Measurements from ENCODE around the gene RNFT2.

DNA sequence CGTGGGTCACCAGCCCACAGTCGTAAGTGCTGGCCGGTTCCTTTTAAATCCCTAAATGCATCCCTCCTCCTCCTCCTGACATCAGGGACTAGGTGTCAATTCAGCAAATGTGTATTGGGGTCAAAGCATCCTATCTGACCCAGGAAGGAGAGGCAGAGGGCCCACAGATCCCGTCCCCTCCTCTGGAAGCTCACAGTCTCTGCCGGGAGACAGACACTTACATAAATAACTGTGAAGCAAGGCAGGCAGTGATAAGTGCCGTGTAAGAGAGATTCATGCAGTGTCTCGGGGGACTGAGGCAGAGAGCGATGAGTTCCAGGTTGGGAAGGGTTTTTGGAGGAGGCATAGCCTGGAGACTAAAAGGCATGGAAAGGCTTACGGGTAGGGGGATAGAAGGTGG is 99.0 kb downstream of the RNFT2 start:
- TF ChIP-seq WT1 (tag by site-specific recombination; IDR thresholded peaks at IDR 0.05), result no peak
- no peak for TF ChIP-seq MZF1 (tag by site-specific recombination; IDR thresholded peaks at IDR 0.05; ENCODE audit: borderline replicate concordance)
- TF ChIP-seq GLI4 (tag by site-specific recombination; IDR thresholded peaks at IDR 0.05), result no peak
- no peak for TF ChIP-seq ZNF510 (tag by site-specific recombination; IDR thresholded peaks at IDR 0.05; ENCODE audit: insufficient replicate concordance)
- TF ChIP-seq, protein P1, sequence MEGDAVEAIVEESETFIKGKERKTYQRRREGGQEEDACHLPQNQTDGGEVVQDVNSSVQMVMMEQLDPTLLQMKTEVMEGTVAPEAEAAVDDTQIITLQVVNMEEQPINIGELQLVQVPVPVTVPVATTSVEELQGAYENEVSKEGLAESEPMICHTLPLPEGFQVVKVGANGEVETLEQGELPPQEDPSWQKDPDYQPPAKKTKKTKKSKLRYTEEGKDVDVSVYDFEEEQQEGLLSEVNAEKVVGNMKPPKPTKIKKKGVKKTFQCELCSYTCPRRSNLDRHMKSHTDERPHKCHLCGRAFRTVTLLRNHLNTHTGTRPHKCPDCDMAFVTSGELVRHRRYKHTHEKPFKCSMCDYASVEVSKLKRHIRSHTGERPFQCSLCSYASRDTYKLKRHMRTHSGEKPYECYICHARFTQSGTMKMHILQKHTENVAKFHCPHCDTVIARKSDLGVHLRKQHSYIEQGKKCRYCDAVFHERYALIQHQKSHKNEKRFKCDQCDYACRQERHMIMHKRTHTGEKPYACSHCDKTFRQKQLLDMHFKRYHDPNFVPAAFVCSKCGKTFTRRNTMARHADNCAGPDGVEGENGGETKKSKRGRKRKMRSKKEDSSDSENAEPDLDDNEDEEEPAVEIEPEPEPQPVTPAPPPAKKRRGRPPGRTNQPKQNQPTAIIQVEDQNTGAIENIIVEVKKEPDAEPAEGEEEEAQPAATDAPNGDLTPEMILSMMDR (tag by site-specific recombination; IDR thresholded peaks at IDR 0.05), result no peak
- TF ChIP-seq, protein P2, sequence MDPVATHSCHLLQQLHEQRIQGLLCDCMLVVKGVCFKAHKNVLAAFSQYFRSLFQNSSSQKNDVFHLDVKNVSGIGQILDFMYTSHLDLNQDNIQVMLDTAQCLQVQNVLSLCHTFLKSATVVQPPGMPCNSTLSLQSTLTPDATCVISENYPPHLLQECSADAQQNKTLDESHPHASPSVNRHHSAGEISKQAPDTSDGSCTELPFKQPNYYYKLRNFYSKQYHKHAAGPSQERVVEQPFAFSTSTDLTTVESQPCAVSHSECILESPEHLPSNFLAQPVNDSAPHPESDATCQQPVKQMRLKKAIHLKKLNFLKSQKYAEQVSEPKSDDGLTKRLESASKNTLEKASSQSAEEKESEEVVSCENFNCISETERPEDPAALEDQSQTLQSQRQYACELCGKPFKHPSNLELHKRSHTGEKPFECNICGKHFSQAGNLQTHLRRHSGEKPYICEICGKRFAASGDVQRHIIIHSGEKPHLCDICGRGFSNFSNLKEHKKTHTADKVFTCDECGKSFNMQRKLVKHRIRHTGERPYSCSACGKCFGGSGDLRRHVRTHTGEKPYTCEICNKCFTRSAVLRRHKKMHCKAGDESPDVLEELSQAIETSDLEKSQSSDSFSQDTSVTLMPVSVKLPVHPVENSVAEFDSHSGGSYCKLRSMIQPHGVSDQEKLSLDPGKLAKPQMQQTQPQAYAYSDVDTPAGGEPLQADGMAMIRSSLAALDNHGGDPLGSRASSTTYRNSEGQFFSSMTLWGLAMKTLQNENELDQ (tag by site-specific recombination; IDR thresholded peaks at IDR 0.05; ENCODE audit: low read depth), result no peak
- no peak for TF ChIP-seq SETDB1 (IDR thresholded peaks at IDR 0.05; ENCODE audit: insufficient read length, low read length)
- TF ChIP-seq ZNF391 (tag by site-specific recombination; IDR thresholded peaks at IDR 0.05; ENCODE audit: borderline replicate concordance, low read depth), result no peak
- no peak for TF ChIP-seq ZNF514 (tag by site-specific recombination; IDR thresholded peaks at IDR 0.05)
- TF ChIP-seq, protein P3, sequence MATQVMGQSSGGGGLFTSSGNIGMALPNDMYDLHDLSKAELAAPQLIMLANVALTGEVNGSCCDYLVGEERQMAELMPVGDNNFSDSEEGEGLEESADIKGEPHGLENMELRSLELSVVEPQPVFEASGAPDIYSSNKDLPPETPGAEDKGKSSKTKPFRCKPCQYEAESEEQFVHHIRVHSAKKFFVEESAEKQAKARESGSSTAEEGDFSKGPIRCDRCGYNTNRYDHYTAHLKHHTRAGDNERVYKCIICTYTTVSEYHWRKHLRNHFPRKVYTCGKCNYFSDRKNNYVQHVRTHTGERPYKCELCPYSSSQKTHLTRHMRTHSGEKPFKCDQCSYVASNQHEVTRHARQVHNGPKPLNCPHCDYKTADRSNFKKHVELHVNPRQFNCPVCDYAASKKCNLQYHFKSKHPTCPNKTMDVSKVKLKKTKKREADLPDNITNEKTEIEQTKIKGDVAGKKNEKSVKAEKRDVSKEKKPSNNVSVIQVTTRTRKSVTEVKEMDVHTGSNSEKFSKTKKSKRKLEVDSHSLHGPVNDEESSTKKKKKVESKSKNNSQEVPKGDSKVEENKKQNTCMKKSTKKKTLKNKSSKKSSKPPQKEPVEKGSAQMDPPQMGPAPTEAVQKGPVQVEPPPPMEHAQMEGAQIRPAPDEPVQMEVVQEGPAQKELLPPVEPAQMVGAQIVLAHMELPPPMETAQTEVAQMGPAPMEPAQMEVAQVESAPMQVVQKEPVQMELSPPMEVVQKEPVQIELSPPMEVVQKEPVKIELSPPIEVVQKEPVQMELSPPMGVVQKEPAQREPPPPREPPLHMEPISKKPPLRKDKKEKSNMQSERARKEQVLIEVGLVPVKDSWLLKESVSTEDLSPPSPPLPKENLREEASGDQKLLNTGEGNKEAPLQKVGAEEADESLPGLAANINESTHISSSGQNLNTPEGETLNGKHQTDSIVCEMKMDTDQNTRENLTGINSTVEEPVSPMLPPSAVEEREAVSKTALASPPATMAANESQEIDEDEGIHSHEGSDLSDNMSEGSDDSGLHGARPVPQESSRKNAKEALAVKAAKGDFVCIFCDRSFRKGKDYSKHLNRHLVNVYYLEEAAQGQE (tag by site-specific recombination; IDR thresholded peaks at IDR 0.05), result no peak
